Measurements from ENCODE around the gene SATB2.

The SATB2 gene

GRCh38 chr2:199465988-199466691 is 8.4 kb upstream of the SATB2 start:
- no peak for DNase-seq (ENCODE audit: low read depth)

GRCh38 chr2:199465390-199465789 is 7.7 kb upstream of the SATB2 start:
- no peak for DNase-seq (ENCODE audit: low read depth)

- DNase-seq (ENCODE audit: low read depth), result no peak
Measured at GRCh38 chr2:199464606-199465352, 7.0 kb upstream of the SATB2 start.

GRCh38 chr2:199463708-199464605 is 6.2 kb upstream of the SATB2 start:
- DNase-seq (ENCODE audit: low read depth), result no peak

GRCh38 chr2:199462956-199463692 is 5.4 kb upstream of the SATB2 start:
- DNase-seq (ENCODE audit: low read depth), result no peak

GRCh38 chr2:199462347-199462955 is 4.7 kb upstream of the SATB2 start:
- DNase-seq (ENCODE audit: low read depth), result no peak

- DNase-seq (ENCODE audit: low read depth), result no peak
Measured at GRCh38 chr2:199461711-199462346, 4.1 kb upstream of the SATB2 start.

GRCh38 chr2:199460846-199461710 is 3.3 kb upstream of the SATB2 start:
- DNase-seq (ENCODE audit: low read depth), result no peak

- no peak for DNase-seq (ENCODE audit: low read depth)
Measured at GRCh38 chr2:199460101-199460671, 2.4 kb upstream of the SATB2 start.

- DNase-seq (ENCODE audit: low read depth), result peak; percentile 77
Measured at GRCh38 chr2:199459286-199460100, 1.8 kb upstream of the SATB2 start.

- no peak for DNase-seq (ENCODE audit: low read depth)
Measured at GRCh38 chr2:199458806-199459285, 1.1 kb upstream of the SATB2 start.

- DNase-seq (ENCODE audit: low read depth), result no peak
Measured at GRCh38 chr2:199458009-199458805, 468 bp upstream of the SATB2 start.

GRCh38 chr2:199456383-199457146 is 1.2 kb downstream of the SATB2 start:
- no peak for DNase-seq (ENCODE audit: low read depth)

GRCh38 chr2:199455545-199456382 is 2.0 kb downstream of the SATB2 start:
- no peak for DNase-seq (ENCODE audit: low read depth)

GRCh38 chr2:199455210-199455544 is 2.6 kb downstream of the SATB2 start:
- no peak for DNase-seq (ENCODE audit: low read depth)

- DNase-seq (ENCODE audit: low read depth), result no peak
Measured at GRCh38 chr2:199452991-199453379, 4.8 kb downstream of the SATB2 start.
